Dermis blood vessel endothelial cell (primary cell): ENCODE results near the gene RASGRP2. TPM values are rescaled to one million over a fixed set of nuclear protein-coding genes. Genes with fewer than 3 reads are reported as not detected.

Source experiments
- DNase-seq: peaks from one replicate; pipeline ENCODE4 v3.0.0; 2010
- total RNA-seq: library from RNA; depleted of rRNA; stranded (reverse); fragments of >200 nt; gene quantifications from 2 replicates; pipeline ENCODE4 v1.2.3, GENCODE V29; 2014

RASGRP2 gene
- total RNA-seq, 1 donor from 2014 or later, result 2.9 TPM

- no peak for DNase-seq
Measured at GRCh38 chr11:64755681-64756361, 11.9 kb upstream of the RASGRP2 start.

GRCh38 chr11:64754919-64755662 lies 11.1 kb upstream of the RASGRP2 start:
- DNase-seq, result no peak

- no peak for DNase-seq
Measured at GRCh38 chr11:64754124-64754918, 10.4 kb upstream of the RASGRP2 start.

- DNase-seq, result no peak
Measured at GRCh38 chr11:64753380-64754123, 9.6 kb upstream of the RASGRP2 start.

- no peak for DNase-seq
Measured at GRCh38 chr11:64753019-64753379, 9.1 kb upstream of the RASGRP2 start.

GRCh38 chr11:64752175-64752970 lies 8.4 kb upstream of the RASGRP2 start:
- no peak for DNase-seq

GRCh38 chr11:64751580-64751979 lies 7.6 kb upstream of the RASGRP2 start:
- DNase-seq, result no peak

- DNase-seq, result no peak
Measured at GRCh38 chr11:64751136-64751535, 7.2 kb upstream of the RASGRP2 start.

- no peak for DNase-seq
Measured at GRCh38 chr11:64750361-64751054, 6.6 kb upstream of the RASGRP2 start.

GRCh38 chr11:64747961-64748665 lies 4.2 kb upstream of the RASGRP2 start:
- no peak for DNase-seq

- DNase-seq, result no peak
Measured at GRCh38 chr11:64746486-64746885, 2.5 kb upstream of the RASGRP2 start.

- peak; percentile 67 for DNase-seq
Measured at GRCh38 chr11:64745521-64746328, 1.8 kb upstream of the RASGRP2 start.

GRCh38 chr11:64745189-64745520 lies 1.2 kb upstream of the RASGRP2 start:
- DNase-seq, result no peak

GRCh38 chr11:64744544-64745188 lies 724 bp upstream of the RASGRP2 start:
- DNase-seq, result no peak

- peak; percentile 50 for DNase-seq
Measured at GRCh38 chr11:64742889-64743590, 902 bp downstream of the RASGRP2 start.

- no peak for DNase-seq
Measured at GRCh38 chr11:64742087-64742888, 1.7 kb downstream of the RASGRP2 start.

- DNase-seq, result no peak
Measured at GRCh38 chr11:64741375-64742086, 2.4 kb downstream of the RASGRP2 start.
